ENCODE data around the gene BCL11B. TPM values are rescaled to one million over a fixed set of nuclear protein-coding genes. Genes with fewer than 3 reads are reported as not detected.

The BCL11B gene
- total RNA-seq, 1 donor from 2014 or later, result 2.6 TPM

GRCh38 chr14:99174770-99175319 lies 97.2 kb downstream of the BCL11B start:
- Mint-ChIP-seq H3K4me3 (ENCODE audit: unreplicated experiment) (no peak overlapping the region), H3K9me3 (ENCODE audit: unreplicated experiment) (peaks cover 4% of the 10 kb centered on the region), H3K36me3 (ENCODE audit: unreplicated experiment) (no peaks in the 10 kb centered on the region), H3K27me3 (ENCODE audit: unreplicated experiment) (peaks cover 2% of the 10 kb centered on the region), H3K27ac (ENCODE audit: unreplicated experiment) (no peak overlapping the region), H3K4me1 (ENCODE audit: low read depth, unreplicated experiment) (no peaks in the 10 kb centered on the region)
- DNase-seq, result no peak
- TF ChIP-seq CTCF (IDR thresholded peaks at IDR 0.05; ENCODE audit: partially characterized antibody, unreplicated experiment), result no peak

GRCh38 chr14:99174081-99174769 lies 97.8 kb downstream of the BCL11B start:
- Mint-ChIP-seq H3K4me3 (ENCODE audit: unreplicated experiment) (no peak overlapping the region), H3K27ac (ENCODE audit: unreplicated experiment) (no peak overlapping the region)
- DNase-seq, result no peak

GRCh38 chr14:99173506-99173905 lies 98.5 kb downstream of the BCL11B start:
- no peaks in the 10 kb centered on the region for H3K36me3 Mint-ChIP-seq (ENCODE audit: unreplicated experiment)
- no peak for DNase-seq
- no peaks in the 10 kb centered on the region for H3K4me1 Mint-ChIP-seq (ENCODE audit: low read depth, unreplicated experiment)
- H3K4me3 Mint-ChIP-seq (ENCODE audit: unreplicated experiment), result no peak overlapping the region
- peaks cover 2% of the 10 kb centered on the region for H3K27me3 Mint-ChIP-seq (ENCODE audit: unreplicated experiment)
- no peak for TF ChIP-seq CTCF (IDR thresholded peaks at IDR 0.05; ENCODE audit: partially characterized antibody, unreplicated experiment)
- H3K9me3 Mint-ChIP-seq (ENCODE audit: unreplicated experiment), result peaks cover 2% of the 10 kb centered on the region
- H3K27ac Mint-ChIP-seq (ENCODE audit: unreplicated experiment), result no peak overlapping the region

More at GRCh38 chr14:99174081-99174769, 97.8 kb downstream of the BCL11B start:
- Mint-ChIP-seq H3K36me3 (ENCODE audit: unreplicated experiment) (no peaks in the 10 kb centered on the region), H3K4me1 (ENCODE audit: low read depth, unreplicated experiment) (no peaks in the 10 kb centered on the region), H3K9me3 (ENCODE audit: unreplicated experiment) (peaks cover 2% of the 10 kb centered on the region), H3K27me3 (ENCODE audit: unreplicated experiment) (peaks cover 2% of the 10 kb centered on the region)
- no peak for TF ChIP-seq CTCF (IDR thresholded peaks at IDR 0.05; ENCODE audit: partially characterized antibody, unreplicated experiment)

- Mint-ChIP-seq H3K9me3 (ENCODE audit: unreplicated experiment) (peaks cover 2% of the 10 kb centered on the region), H3K27ac (ENCODE audit: unreplicated experiment) (no peak overlapping the region), H3K4me1 (ENCODE audit: low read depth, unreplicated experiment) (no peaks in the 10 kb centered on the region), H3K27me3 (ENCODE audit: unreplicated experiment) (peaks cover 2% of the 10 kb centered on the region), H3K4me3 (ENCODE audit: unreplicated experiment) (no peak overlapping the region), H3K36me3 (ENCODE audit: unreplicated experiment) (no peaks in the 10 kb centered on the region)
- DNase-seq, result no peak
- no peak for TF ChIP-seq CTCF (IDR thresholded peaks at IDR 0.05; ENCODE audit: partially characterized antibody, unreplicated experiment)
Observed at GRCh38 chr14:99173086-99173485, 98.9 kb downstream of the BCL11B start.

GRCh38 chr14:99171396-99171795 lies 100.6 kb downstream of the BCL11B start:
- peaks cover 3% of the 10 kb centered on the region for H3K9me3 Mint-ChIP-seq (ENCODE audit: unreplicated experiment)
- H3K27me3 Mint-ChIP-seq (ENCODE audit: unreplicated experiment), result peaks cover 1% of the 10 kb centered on the region
- TF ChIP-seq CTCF (IDR thresholded peaks at IDR 0.05; ENCODE audit: partially characterized antibody, unreplicated experiment), result no peak
- DNase-seq, result no peak
- no peak overlapping the region for H3K4me3 Mint-ChIP-seq (ENCODE audit: unreplicated experiment)
- H3K27ac Mint-ChIP-seq (ENCODE audit: unreplicated experiment), result no peak overlapping the region
- no peaks in the 10 kb centered on the region for H3K4me1 Mint-ChIP-seq (ENCODE audit: low read depth, unreplicated experiment)
- H3K36me3 Mint-ChIP-seq (ENCODE audit: unreplicated experiment), result no peaks in the 10 kb centered on the region

Data from glutamatergic neuron (in vitro differentiated cells).